Erythroblast (primary cell): ENCODE measurements around the gene FAM131C.
A peak's percentile ranks its signal among the peaks of the same experiment; 100 is the strongest.

Experiments used
- DNase-seq, 2 experiments: peaks; one replicate each; lab custom pipeline; 2025; lab: John Stamatoyannopoulos, UW
- GATA1 ChIP-seq: IDR thresholded peaks from 2 replicates; pipeline ENCODE4 v1.6.1; 2011; ENCODE audit warnings: low read depth, mild to moderate bottlenecking, control low read depth, low read length, moderate library complexity
- POLR2A ChIP-seq: IDR thresholded peaks from 2 replicates; pipeline ENCODE4 v1.6.1; 2011; ENCODE audit warnings: mild to moderate bottlenecking, low read length

FAM131C gene

GRCh38 chr1:16018749-16019643 is 54.5 kb downstream of the FAM131C start:
- TF ChIP-seq GATA1 (no peak), POLR2A (no peak)
- DNase-seq = no peak

- no peak for DNase-seq
- no peak for TF ChIP-seq POLR2A
- no peak for TF ChIP-seq GATA1
Measured at GRCh38 chr1:16018308-16018707, 55.1 kb downstream of the FAM131C start.

GRCh38 chr1:16017461-16018303 is 55.8 kb downstream of the FAM131C start, which contains the start of gene HSPB7:
TSS of gene HSPB7 (minus strand) at chr1:16018043. CDS start at chr1:16017963, 80 bp downstream.
- no peak for TF ChIP-seq GATA1
- TF ChIP-seq POLR2A = no peak
- DNase-seq = no peak

- TF ChIP-seq POLR2A (no peak), GATA1 (no peak)
Measured at GRCh38 chr1:16017076-16017460, 56.4 kb downstream of the FAM131C start.

GRCh38 chr1:16015960-16016901 is 57.2 kb downstream of the FAM131C start:
- no peak for DNase-seq
- TF ChIP-seq GATA1 = no peak
- TF ChIP-seq POLR2A = no peak

More at GRCh38 chr1:16017076-16017460, 56.4 kb downstream of the FAM131C start:
- no peak for DNase-seq

GRCh38 chr1:16015491-16015890 is 58.0 kb downstream of the FAM131C start:
- no peak for DNase-seq
- TF ChIP-seq POLR2A (no peak), GATA1 (no peak)

- DNase-seq = no peak
- TF ChIP-seq GATA1 (no peak), POLR2A (no peak)
Measured at GRCh38 chr1:16014509-16015482, 58.7 kb downstream of the FAM131C start.

GRCh38 chr1:16013908-16014258 is 59.6 kb downstream of the FAM131C start:
- TF ChIP-seq GATA1 (no peak), POLR2A (no peak)
- DNase-seq = no peak

GRCh38 chr1:16013220-16013907 is 60.1 kb downstream of the FAM131C start:
- peak; percentile 18 to 31 for DNase-seq
- no peak for TF ChIP-seq POLR2A
- TF ChIP-seq GATA1 = no peak

GRCh38 chr1:16012590-16013219 is 60.7 kb downstream of the FAM131C start:
- peak; percentile 36 to 40 for DNase-seq
- TF ChIP-seq POLR2A (no peak), GATA1 (no peak)

GRCh38 chr1:16011936-16012589 is 61.4 kb downstream of the FAM131C start:
- no peak for TF ChIP-seq POLR2A
- TF ChIP-seq GATA1 = no peak
- no peak for DNase-seq

- DNase-seq = no peak
- TF ChIP-seq POLR2A (no peak), GATA1 (no peak)
Measured at GRCh38 chr1:16010837-16011236, 62.6 kb downstream of the FAM131C start.
